Measurements from ENCODE around the gene LUC7L. TPM values are rescaled to one million over a fixed set of nuclear protein-coding genes. Genes with fewer than 3 reads are reported as not detected.

The LUC7L gene
- total RNA-seq, 2 donors from 2014 or later = 101 to 171 TPM

- Histone ChIP-seq H3K4me1 (ENCODE audit: control insufficient read depth in 1 of 2, low read depth in 2 of 2) (no peaks in the 10 kb centered on the region), H3K36me3 (peaks cover 23% of the 10 kb centered on the region), H3K27me3 (replicated peaks; ENCODE audit: insufficient read depth) (no peaks in the 10 kb centered on the region), H3K9me3 (no peaks in the 10 kb centered on the region), H3K4me3 (no peak overlapping the region), H3K27ac (no peak overlapping the region)
- ATAC-seq (ENCODE audit: insufficient number of reproducible peaks, low FRiP score, low read depth) = no peak
- no peak for DNase-seq (ENCODE audit: low spot score)
- TF ChIP-seq CTCF (IDR thresholded peaks at IDR 0.05) = no peak
Measured at GRCh38 chr16:254461-254860, 25.2 kb upstream of the LUC7L start.

GRCh38 chr16:253833-254232 is 24.6 kb upstream of the LUC7L start:
- no peak for DNase-seq (ENCODE audit: low spot score)
- Histone ChIP-seq H3K4me3 (no peak overlapping the region), H3K27me3 (replicated peaks; ENCODE audit: insufficient read depth) (no peaks in the 10 kb centered on the region), H3K4me1 (ENCODE audit: control insufficient read depth in 1 of 2, low read depth in 2 of 2) (no peaks in the 10 kb centered on the region), H3K36me3 (peaks cover 17% of the 10 kb centered on the region), H3K27ac (no peak overlapping the region), H3K9me3 (no peaks in the 10 kb centered on the region)
- TF ChIP-seq CTCF (IDR thresholded peaks at IDR 0.05) = no peak
- ATAC-seq (ENCODE audit: insufficient number of reproducible peaks, low FRiP score, low read depth) = no peak

- no peak for TF ChIP-seq CTCF (IDR thresholded peaks at IDR 0.05)
- Histone ChIP-seq H3K4me3 (peak overlapping the region; percentile 8), H3K27ac (no peak overlapping the region), H3K4me1 (ENCODE audit: control insufficient read depth in 1 of 2, low read depth in 2 of 2) (no peaks in the 10 kb centered on the region), H3K36me3 (peaks cover 17% of the 10 kb centered on the region), H3K27me3 (replicated peaks; ENCODE audit: insufficient read depth) (no peaks in the 10 kb centered on the region), H3K9me3 (no peaks in the 10 kb centered on the region)
- ATAC-seq (ENCODE audit: insufficient number of reproducible peaks, low FRiP score, low read depth) = no peak
- no peak for DNase-seq (ENCODE audit: low spot score)
Measured at GRCh38 chr16:252366-253337, 23.4 kb upstream of the LUC7L start.

GRCh38 chr16:249431-249830 is 20.2 kb upstream of the LUC7L start:
- TF ChIP-seq CTCF (IDR thresholded peaks at IDR 0.05) = no peak

GRCh38 chr16:247027-247426 is 17.8 kb upstream of the LUC7L start:
- Histone ChIP-seq H3K9me3 (no peaks in the 10 kb centered on the region), H3K36me3 (peaks cover 10% of the 10 kb centered on the region), H3K27ac (no peak overlapping the region), H3K27me3 (replicated peaks; ENCODE audit: insufficient read depth) (no peaks in the 10 kb centered on the region), H3K4me3 (no peak overlapping the region), H3K4me1 (ENCODE audit: control insufficient read depth in 1 of 2, low read depth in 2 of 2) (no peaks in the 10 kb centered on the region)
- DNase-seq (ENCODE audit: low spot score) (no peak), ATAC-seq (ENCODE audit: insufficient number of reproducible peaks, low FRiP score, low read depth) (no peak)
- no peak for TF ChIP-seq CTCF (IDR thresholded peaks at IDR 0.05)

More at GRCh38 chr16:249431-249830, 20.2 kb upstream of the LUC7L start:
- Histone ChIP-seq H3K36me3 (peaks cover 14% of the 10 kb centered on the region), H3K9me3 (no peaks in the 10 kb centered on the region), H3K27ac (no peak overlapping the region), H3K27me3 (replicated peaks; ENCODE audit: insufficient read depth) (no peaks in the 10 kb centered on the region), H3K4me1 (ENCODE audit: control insufficient read depth in 1 of 2, low read depth in 2 of 2) (no peaks in the 10 kb centered on the region), H3K4me3 (no peak overlapping the region)
- no peak for DNase-seq (ENCODE audit: low spot score)
- ATAC-seq (ENCODE audit: insufficient number of reproducible peaks, low FRiP score, low read depth) = no peak

Measured in thoracic aorta (tissue), 2 donors.